Measurements from ENCODE around the gene LCOR. TPM values are rescaled to one million over a fixed set of nuclear protein-coding genes. Genes with fewer than 3 reads are reported as not detected.

LCOR gene
- total RNA-seq, 6 experiments from 2014 or later: 26.5 to 32.6 (median 29.3) TPM

DNA sequence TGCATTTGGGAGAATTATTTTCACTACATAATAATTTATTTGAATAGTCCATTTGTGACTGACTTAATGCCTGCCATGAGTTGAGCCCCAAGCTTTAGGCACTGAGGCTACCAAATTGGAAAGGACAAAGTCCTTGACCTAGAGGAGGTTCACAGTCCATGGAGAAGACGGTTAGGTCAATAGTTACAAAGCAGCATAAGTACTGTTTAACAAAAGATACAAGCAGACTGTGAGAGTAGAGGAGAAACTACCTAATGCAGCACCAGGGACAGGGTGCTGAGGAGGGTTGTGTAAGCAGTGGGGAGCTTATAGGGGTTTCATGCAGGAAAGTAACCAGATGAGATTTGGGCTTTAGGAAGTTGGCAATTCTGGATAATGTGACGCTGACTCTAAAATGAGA, 139.2 kb downstream of the LCOR start:
- H3K27ac Mint-ChIP-seq: no peak overlapping the region

DNA sequence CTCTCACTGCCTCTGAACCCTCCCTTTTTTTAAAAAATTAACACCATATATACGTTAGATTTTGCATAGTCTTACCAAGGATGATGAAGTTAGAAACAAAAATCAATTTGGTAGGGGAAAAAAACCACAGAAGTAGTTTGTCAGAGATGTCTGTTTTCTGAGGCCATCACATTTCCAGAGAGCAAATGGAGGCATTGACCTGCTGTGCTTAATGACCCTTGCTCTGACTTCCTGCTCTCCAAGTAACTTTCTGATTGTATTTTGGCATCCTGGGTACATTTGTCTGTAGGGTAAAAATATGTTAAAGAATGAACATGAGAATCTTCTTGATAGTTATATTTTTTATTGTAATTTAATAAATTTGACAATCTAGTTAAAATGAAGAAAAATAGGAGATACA, 140.2 kb downstream of the LCOR start:
- Mint-ChIP-seq H3K27ac (no peak overlapping the region), H3K4me1 (ENCODE audit: low read depth) (peaks cover 36% of the 10 kb centered on the region), H3K27me3 (ENCODE audit: insufficient read depth) (peaks cover 3% of the 10 kb centered on the region; the same call in 1 of the 2 replicates)

More for the DNA sequence above, 139.2 kb downstream of the LCOR start:
- no peaks in the 10 kb centered on the region for H3K9me3 Mint-ChIP-seq
- no peak overlapping the region for H3K4me3 Mint-ChIP-seq
- TF ChIP-seq, protein P1, sequence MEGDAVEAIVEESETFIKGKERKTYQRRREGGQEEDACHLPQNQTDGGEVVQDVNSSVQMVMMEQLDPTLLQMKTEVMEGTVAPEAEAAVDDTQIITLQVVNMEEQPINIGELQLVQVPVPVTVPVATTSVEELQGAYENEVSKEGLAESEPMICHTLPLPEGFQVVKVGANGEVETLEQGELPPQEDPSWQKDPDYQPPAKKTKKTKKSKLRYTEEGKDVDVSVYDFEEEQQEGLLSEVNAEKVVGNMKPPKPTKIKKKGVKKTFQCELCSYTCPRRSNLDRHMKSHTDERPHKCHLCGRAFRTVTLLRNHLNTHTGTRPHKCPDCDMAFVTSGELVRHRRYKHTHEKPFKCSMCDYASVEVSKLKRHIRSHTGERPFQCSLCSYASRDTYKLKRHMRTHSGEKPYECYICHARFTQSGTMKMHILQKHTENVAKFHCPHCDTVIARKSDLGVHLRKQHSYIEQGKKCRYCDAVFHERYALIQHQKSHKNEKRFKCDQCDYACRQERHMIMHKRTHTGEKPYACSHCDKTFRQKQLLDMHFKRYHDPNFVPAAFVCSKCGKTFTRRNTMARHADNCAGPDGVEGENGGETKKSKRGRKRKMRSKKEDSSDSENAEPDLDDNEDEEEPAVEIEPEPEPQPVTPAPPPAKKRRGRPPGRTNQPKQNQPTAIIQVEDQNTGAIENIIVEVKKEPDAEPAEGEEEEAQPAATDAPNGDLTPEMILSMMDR (IDR thresholded peaks at IDR 0.05): no peak
- H3K27me3 Mint-ChIP-seq (ENCODE audit: insufficient read depth): peaks cover 3% of the 10 kb centered on the region; the same call in 1 of the 2 replicates
- peaks cover 12% of the 10 kb centered on the region for H3K36me3 Mint-ChIP-seq (ENCODE audit: low read depth)
- H3K4me1 Mint-ChIP-seq (ENCODE audit: low read depth): peaks cover 44% of the 10 kb centered on the region
- no peak for DNase-seq

DNA sequence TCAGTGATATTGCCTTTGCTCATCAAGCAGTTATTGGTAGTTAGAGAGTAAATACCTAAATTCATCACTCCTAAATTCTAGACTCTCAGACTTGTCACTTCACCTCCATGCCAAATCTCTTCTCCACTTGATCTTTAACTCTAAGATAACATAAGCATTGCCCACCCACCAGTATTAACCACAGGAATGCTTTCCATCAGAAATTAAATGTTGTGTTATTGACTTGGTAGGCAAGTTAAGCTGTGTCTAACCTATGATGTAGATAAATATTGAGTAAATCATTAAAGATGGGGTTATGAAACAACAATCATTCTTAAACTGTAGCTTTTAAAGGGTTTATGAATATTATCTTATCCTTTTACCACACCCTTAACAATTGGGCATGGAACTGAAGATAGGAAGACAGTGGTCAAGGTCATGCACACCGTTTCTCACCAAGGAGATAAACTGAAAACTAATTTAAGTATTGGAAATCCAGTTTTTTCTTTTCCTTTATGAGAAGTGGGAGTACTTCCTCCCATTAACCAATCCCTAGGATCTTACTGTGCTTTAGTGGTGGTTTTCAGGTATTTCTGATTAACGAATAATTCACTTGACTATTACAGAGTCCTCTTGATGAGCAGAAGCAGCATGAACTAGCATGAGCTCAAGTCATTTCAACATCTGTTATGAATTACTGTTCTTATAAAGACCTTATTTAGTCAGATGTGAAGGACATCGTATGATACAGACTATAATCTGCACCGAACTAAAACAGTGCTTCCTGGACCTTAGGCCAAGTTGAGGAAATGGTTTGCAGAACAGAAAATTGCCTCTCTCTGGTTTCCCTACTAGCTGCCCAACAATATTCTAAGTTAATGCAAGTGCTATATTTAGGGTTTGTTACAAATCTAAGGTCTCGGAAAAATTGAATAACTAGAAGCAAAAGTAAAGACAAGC, 142.0 kb downstream of the LCOR start:
- TF ChIP-seq, protein P1 (IDR thresholded peaks at IDR 0.05): no peak

More for the DNA sequence above, 140.2 kb downstream of the LCOR start:
- DNase-seq: no peak
- no peaks in the 10 kb centered on the region for H3K9me3 Mint-ChIP-seq
- H3K4me3 Mint-ChIP-seq: no peak overlapping the region
- TF ChIP-seq, protein P1 (IDR thresholded peaks at IDR 0.05): no peak
- H3K36me3 Mint-ChIP-seq (ENCODE audit: low read depth): peaks cover 12% of the 10 kb centered on the region

DNA sequence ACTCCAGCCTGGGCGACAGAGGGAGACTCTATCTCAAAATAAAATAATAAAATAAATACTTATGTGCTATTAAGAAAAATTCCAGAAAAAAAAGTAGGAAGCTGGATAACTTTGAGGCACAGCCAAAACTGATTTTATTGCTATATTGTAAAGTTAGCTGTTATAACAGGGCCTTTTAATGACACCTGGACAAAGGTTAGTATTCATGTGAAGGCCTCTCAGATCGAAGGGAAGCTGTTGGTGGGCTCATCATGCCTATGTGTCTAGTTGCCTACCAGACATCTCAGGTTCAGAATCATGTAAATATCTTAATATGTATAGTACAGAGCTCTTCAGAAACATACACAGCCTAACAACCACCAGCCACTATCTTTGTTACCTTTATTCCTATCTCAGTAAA, 143.0 kb downstream of the LCOR start:
- no peak for DNase-seq
- peaks cover 2% of the 10 kb centered on the region; the same call in 1 of the 2 replicates for H3K27me3 Mint-ChIP-seq (ENCODE audit: insufficient read depth)
- H3K9me3 Mint-ChIP-seq: no peaks in the 10 kb centered on the region
- H3K4me3 Mint-ChIP-seq: no peak overlapping the region
- H3K36me3 Mint-ChIP-seq (ENCODE audit: low read depth): no peaks in the 10 kb centered on the region
- peaks cover 13% of the 10 kb centered on the region for H3K4me1 Mint-ChIP-seq (ENCODE audit: low read depth)
- H3K27ac Mint-ChIP-seq: no peak overlapping the region
- TF ChIP-seq, protein P1 (IDR thresholded peaks at IDR 0.05): no peak

More for the DNA sequence above, 142.0 kb downstream of the LCOR start:
- Mint-ChIP-seq H3K27ac (no peak overlapping the region), H3K4me3 (no peak overlapping the region), H3K36me3 (ENCODE audit: low read depth) (peaks cover 4% of the 10 kb centered on the region), H3K27me3 (ENCODE audit: insufficient read depth) (no peaks in the 10 kb centered on the region), H3K4me1 (ENCODE audit: low read depth) (peaks cover 18% of the 10 kb centered on the region), H3K9me3 (no peaks in the 10 kb centered on the region)
- DNase-seq: no peak

DNA sequence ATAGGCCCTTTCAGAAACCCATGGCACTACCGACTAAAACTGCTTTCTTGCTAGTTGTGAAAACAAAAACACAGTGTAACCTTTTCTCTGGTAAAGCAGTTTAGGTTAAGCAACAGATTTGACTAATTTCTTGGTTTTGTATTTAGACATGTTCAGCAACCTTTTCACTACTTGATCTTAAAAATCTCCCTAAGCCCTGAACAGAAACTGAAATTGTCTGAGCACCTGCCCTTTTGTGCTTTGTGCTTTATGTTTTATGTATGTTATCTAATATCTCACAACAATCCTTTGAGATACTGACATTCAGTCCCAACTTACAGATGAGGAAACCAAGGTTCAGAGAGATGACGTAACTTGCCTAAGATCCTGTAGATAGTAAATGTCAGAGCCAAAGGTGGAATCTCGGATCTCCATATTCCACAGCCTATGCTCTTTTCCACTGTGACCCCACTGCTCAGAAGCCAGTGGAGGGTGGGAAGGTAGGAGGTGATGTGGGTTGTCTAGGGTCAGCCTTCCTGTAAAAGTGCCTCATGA, 146.6 kb downstream of the LCOR start:
- Mint-ChIP-seq H3K27me3 (ENCODE audit: insufficient read depth) (peaks cover 3% of the 10 kb centered on the region), H3K27ac (no peak overlapping the region), H3K9me3 (no peaks in the 10 kb centered on the region), H3K36me3 (ENCODE audit: low read depth) (peaks cover 29% of the 10 kb centered on the region), H3K4me3 (no peak overlapping the region), H3K4me1 (ENCODE audit: low read depth) (peaks cover 10% of the 10 kb centered on the region)
- TF ChIP-seq, protein P1 (IDR thresholded peaks at IDR 0.05): no peak
- no peak for DNase-seq

Data from HFFc6 (cell line).